GM03348 (cell line): ENCODE data around the gene EXOSC2.
A peak's percentile ranks its signal among the peaks of the same experiment; 100 is the strongest.

Source experiments
- DNase-seq: peaks from one replicate; pipeline ENCODE4 v3.0.0; 2012; ENCODE audit warnings: low spot score

EXOSC2 gene

GRCh38 chr9:130693426-130694191, at the start of gene EXOSC2:
EXOSC2 (plus strand) TSS chr9:130693780; CDS start chr9:130693792, 12 bp downstream.
- DNase-seq: peak; percentile 98

GRCh38 chr9:130651221-130651620, 42.4 kb upstream of the EXOSC2 start:
- no peak for DNase-seq

GRCh38 chr9:130651752-130652151, 41.8 kb upstream of the EXOSC2 start:
- no peak for DNase-seq

- DNase-seq: no peak
These were observed 38.7 kb upstream of the EXOSC2 start for GRCh38 chr9:130654879-130655278.

GRCh38 chr9:130658893-130659698, 34.5 kb upstream of the EXOSC2 start:
- DNase-seq: no peak

GRCh38 chr9:130659699-130660248, 33.8 kb upstream of the EXOSC2 start:
- DNase-seq: no peak

- no peak for DNase-seq
These were observed 33.3 kb upstream of the EXOSC2 start for GRCh38 chr9:130660326-130660682.

GRCh38 chr9:130660683-130661450, 32.7 kb upstream of the EXOSC2 start:
- DNase-seq: peak; percentile 47

GRCh38 chr9:130661451-130662098, 32.0 kb upstream of the EXOSC2 start:
- no peak for DNase-seq

- no peak for DNase-seq
These were observed 31.2 kb upstream of the EXOSC2 start for GRCh38 chr9:130662099-130662969.

- no peak for DNase-seq
These were observed 30.7 kb upstream of the EXOSC2 start for GRCh38 chr9:130662970-130663257.

GRCh38 chr9:130663258-130663976, 30.2 kb upstream of the EXOSC2 start:
- DNase-seq: peak; percentile 38

- peak; percentile 22 for DNase-seq
These were observed 29.7 kb upstream of the EXOSC2 start for GRCh38 chr9:130663977-130664250.

- no peak for DNase-seq
These were observed 29.1 kb upstream of the EXOSC2 start, which contains the start of gene PRDM12 for GRCh38 chr9:130664251-130665028. PRDM12 (plus strand) TSS chr9:130664594; CDS start chr9:130664654, 60 bp downstream.

- DNase-seq: no peak
These were observed 28.6 kb upstream of the EXOSC2 start for GRCh38 chr9:130665029-130665430.

GRCh38 chr9:130665431-130666392, 27.9 kb upstream of the EXOSC2 start:
- no peak for DNase-seq

GRCh38 chr9:130666393-130667119, 27.0 kb upstream of the EXOSC2 start:
- DNase-seq: no peak

GRCh38 chr9:130667120-130667435, 26.5 kb upstream of the EXOSC2 start:
- DNase-seq: no peak
